A549 (cell line): ENCODE results near the gene FMNL2. TPM values are rescaled to one million over a fixed set of nuclear protein-coding genes. Genes with fewer than 3 reads are reported as not detected.

Experiments used
- ATAC-seq, 2 experiments: fragments of 200-7000 bp in 1 of 2; fragments of >200 bp in 1 of 2; cut with Nextera tagmentation in 1 of 2; cut with Tn5 transposase in 1 of 2; 3 replicates each; pipeline versions ENCODE4 v1.8.0 to v1.9.1; 2018 to 2020; ENCODE audit warnings: mild to moderate bottlenecking in 1 of 2, moderate library complexity in 1 of 2
- CTCF ChIA-PET: fragments of 300-600 bp; sonication (Branson Sonifier 250); formaldehyde crosslinking; extraction: SDS; loops from one replicate; lab custom pipeline; 2021; ENCODE audit warnings: antibody characterized with exemption, inconsistent platforms; lab: Yijun Ruan, JAX
- POLR2A ChIA-PET: fragments of 350-600 bp; formaldehyde crosslinking; extraction: SDS; loops from one replicate; lab custom pipeline; 2021; ENCODE audit warnings: antibody characterized with exemption, inconsistent platforms; lab: Yijun Ruan, JAX
- DNase-seq, 2 experiments: peaks; one replicate each; pipeline versions ENCODE4 v3.0.0 to v3.0.0-alpha.2; 2011 to 2016; ENCODE audit warnings: low read depth in 1 of 2, low spot score in 1 of 2
- FAIRE-seq: peaks from 2 replicates; lab custom pipeline; 2011; peaks lifted over from hg19 to GRCh38; lab: Jason Lieb, UNC
- H3K27ac ChIP-seq, 2 experiments: fragments of >200 bp; sonication (Bioruptor Twin); formaldehyde crosslinking; 3 replicates each; pipeline ENCODE4 v1.5.1; 2016 to 2017
- H3K4me1 ChIP-seq: fragments of >200 bp; sonication (Bioruptor Twin); formaldehyde crosslinking; 3 replicates; pipeline ENCODE4 v1.6.1; 2016
- H3K4me2 ChIP-seq: fragments of >200 bp; sonication (Bioruptor Twin); formaldehyde crosslinking; 3 replicates; pipeline ENCODE4 v1.6.1; 2016
- H3K4me3 ChIP-seq: fragments of >200 bp; sonication (Bioruptor Twin); formaldehyde crosslinking; 3 replicates; pipeline ENCODE4 v1.5.1; 2016
- H3K9me3 ChIP-seq: fragments of >200 bp; sonication (Bioruptor Twin); formaldehyde crosslinking; 3 replicates; pipeline ENCODE4 v1.6.1; 2016
- ATOH8 ChIP-seq: fragments of 250-450 bp; sonication (Bioruptor Pico); IDR thresholded peaks from 2 replicates; pipeline ENCODE4 v1.5.0; 2020; ENCODE audit warnings: low read depth, mild to moderate bottlenecking, moderate library complexity
- CBX8 ChIP-seq: fragments of 200-600 bp; sonication (generic); IDR thresholded peaks from 2 replicates; pipeline ENCODE4 v1.6.1; 2016
- CEBPB ChIP-seq, 2 experiments: fragments of >200 bp in 1 of 2; sonication (Bioruptor Twin) in 1 of 2; formaldehyde crosslinking in 1 of 2; IDR thresholded peaks; 2 replicates each; pipeline ENCODE4 v1.6.1; 2012 to 2016
- CTCF ChIP-seq: fragments of >200 bp; sonication (Bioruptor Twin); formaldehyde crosslinking; IDR thresholded peaks from 3 replicates; pipeline ENCODE4 v1.5.1; 2016
- ELK1 ChIP-seq: fragments of 150-350 bp; IDR thresholded peaks from 2 replicates; pipeline ENCODE4 v1.6.1; 2014; ENCODE audit warnings: low read depth, mild to moderate bottlenecking, low read length
- EP300 ChIP-seq, 2 experiments: fragments of >200 bp; sonication (Bioruptor Twin); formaldehyde crosslinking; IDR thresholded peaks; 2 replicates in 1 of 2; 3 replicates in 1 of 2; pipeline ENCODE4 v1.6.1; 2016 to 2017
- FOSL2 ChIP-seq, 2 experiments: fragments of 450-650 bp in 1 of 2; fragments of >200 bp in 1 of 2; sonication (Bioruptor Twin) in 1 of 2; formaldehyde crosslinking; IDR thresholded peaks; 2 replicates each; pipeline versions ENCODE4 v1.5.0 to v1.6.1; 2016 to 2020; ENCODE audit warnings: mild to moderate bottlenecking in 1 of 2, moderate library complexity in 1 of 2
- FOXS1 ChIP-seq: fragments of 250-450 bp; sonication (Bioruptor Pico); IDR thresholded peaks from 2 replicates; pipeline ENCODE4 v1.5.0; 2020; ENCODE audit warnings: mild to moderate bottlenecking, moderate library complexity
- GATA3 ChIP-seq: IDR thresholded peaks from 2 replicates; pipeline ENCODE4 v1.6.1; 2012; ENCODE audit warnings: borderline replicate concordance
- HES2 ChIP-seq: fragments of >200 bp; sonication (Bioruptor Twin); formaldehyde crosslinking; IDR thresholded peaks from 2 replicates; pipeline ENCODE4 v1.6.1; 2016
- HOXA7 ChIP-seq: fragments of 250-450 bp; sonication (Bioruptor Pico); IDR thresholded peaks from 2 replicates; pipeline ENCODE4 v1.5.0; 2020; ENCODE audit warnings: mild to moderate bottlenecking, moderate library complexity
- JUN ChIP-seq, 2 experiments: fragments of >200 bp; sonication (Bioruptor Twin); formaldehyde crosslinking; IDR thresholded peaks; 2 replicates in 1 of 2; 3 replicates in 1 of 2; pipeline ENCODE4 v1.6.1; 2016 to 2017
- JUNB ChIP-seq: fragments of >200 bp; sonication (Bioruptor Twin); formaldehyde crosslinking; IDR thresholded peaks from 2 replicates; pipeline ENCODE4 v1.6.1; 2016
- KDM1A ChIP-seq: fragments of 200-600 bp; sonication (generic); IDR thresholded peaks from 2 replicates; pipeline ENCODE4 v1.6.1; 2016; ENCODE audit warnings: low read depth, mild to moderate bottlenecking
- KDM5A ChIP-seq: fragments of 200-600 bp; sonication (generic); IDR thresholded peaks from 2 replicates; pipeline ENCODE4 v1.6.1; 2016; ENCODE audit warnings: antibody characterized with exemption, mild to moderate bottlenecking
- MYC ChIP-seq: IDR thresholded peaks from 2 replicates; pipeline ENCODE4 v1.6.1; 2012; ENCODE audit warnings: mild to moderate bottlenecking, inconsistent platforms, low read length, improper control_type of control experiment, borderline replicate concordance
- RAD21 ChIP-seq, 2 experiments: fragments of >200 bp in 1 of 2; sonication (Bioruptor Twin) in 1 of 2; formaldehyde crosslinking in 1 of 2; IDR thresholded peaks in 1 of 2; conservative IDR thresholded peaks in 1 of 2; 2 replicates in 1 of 2; 3 replicates in 1 of 2; pipeline ENCODE4 v1.6.1; 2012 to 2018; ENCODE audit warnings: inconsistent platforms in 1 of 2
- RARB ChIP-seq: fragments of 250-450 bp; sonication (Bioruptor Pico); IDR thresholded peaks from 2 replicates; pipeline ENCODE4 v1.8.0; 2021; ENCODE audit warnings: mild to moderate bottlenecking, moderate library complexity
- RFX5 ChIP-seq: fragments of 450-650 bp; IDR thresholded peaks from 2 replicates; pipeline ENCODE4 v1.7.1; 2014; ENCODE audit warnings: antibody characterized with exemption, mild to moderate bottlenecking, moderate library complexity
- WGBS: methylation state at CpG from one replicate; pipeline ENCODE4 v1.1.6; 2017; ENCODE audit errors: missing lambda C conversion rate; 5-methylcytosine and 5-hydroxymethylcytosine counted together
- polyA plus RNA-seq, 4 experiments: library from polyadenylated mRNA; depleted of rRNA in 3 of 4; stranded (reverse); fragments of >200 nt; fragmentation: RNase III in 1 of 4; extraction: RNeasy Plus Mini Kit Qiagen cat#74134 plus additional on column Dnase treatment in 1 of 4; gene quantifications; 2 replicates in 3 of 4; 3 replicates in 1 of 4; pipeline ENCODE4 v1.2.3, GENCODE V29; 2011 to 2017

The FMNL2 gene
- polyA plus RNA-seq, 2 of the 4 experiments (the other 2 are of a cell fraction) = 27.9 to 36.5 TPM

GRCh38 chr2:152486737-152487400 is 151.9 kb downstream of the FMNL2 start:
- FAIRE-seq (no peak), DNase-seq (no peak), ATAC-seq (no peak)
- POLR2A ChIA-PET = interaction anchor here (0.8 kb wide), 1 partner anchor 152 kb away, joined by 4 read pairs; the partner anchor contains the start of gene FMNL2
- Histone ChIP-seq H3K9me3 (no peaks in the 10 kb centered on the region), H3K4me3 (peak overlapping the region; percentile 10; the same call in 1 of the 3 replicates), H3K4me2 (peak overlapping the region; percentile 88), H3K4me1 (peaks cover 59% of the 10 kb centered on the region), H3K27ac (peak overlapping the region; percentile 76 to 79)
- CTCF ChIA-PET = no interaction called here
- WGBS = 75% methylated on average over 3 of the region's 3 CpGs
- TF ChIP-seq CEBPB (IDR thresholded peaks at IDR 0.05) (peak in 1 of 2 experiments; percentile 55; a peak in 2 of 4 replicates), CBX8 (no peak)

GRCh38 chr2:152488075-152488474 is 153.1 kb downstream of the FMNL2 start:
- POLR2A ChIA-PET = no interaction called here
- DNase-seq (no peak), FAIRE-seq (no peak), ATAC-seq (no peak)
- peaks cover 50% of the 10 kb centered on the region for H3K4me1 ChIP-seq
- CTCF ChIA-PET = interaction anchor here (1.4 kb wide), 1 partner anchor 34 kb away, joined by 4 read pairs; no protein-coding TSS in a partner anchor
- no peak overlapping the region for H3K4me2 ChIP-seq
- TF ChIP-seq FOSL2 (IDR thresholded peaks at IDR 0.05) = no peak
- no peak for TF ChIP-seq FOSL2 (CRISPR knock-in tag; IDR thresholded peaks at IDR 0.05)
- no peak for TF ChIP-seq RARB (CRISPR knock-in tag)
- TF ChIP-seq HOXA7 (CRISPR knock-in tag) = no peak
- TF ChIP-seq ATOH8 = no peak
- no peak for TF ChIP-seq CTCF
- TF ChIP-seq RFX5 = no peak
- no peak for TF ChIP-seq RAD21 (conservative IDR thresholded peaks at IDR 0.05 in 1 of 2, IDR thresholded peaks at IDR 0.05 in 1 of 2)
- TF ChIP-seq GATA3 = no peak
- TF ChIP-seq EP300 (IDR thresholded peaks at IDR 0.05) = no peak
- no peak for TF ChIP-seq JUNB
- TF ChIP-seq MYC = no peak
- TF ChIP-seq FOXS1 = no peak
- no peak for TF ChIP-seq KDM5A
- no peaks in the 10 kb centered on the region for H3K9me3 ChIP-seq
- H3K27ac ChIP-seq = peak overlapping the region in 1 of 2 experiments; percentile 54; a peak in 2 of 6 replicates
- 76% methylated on average over 2 of the region's 2 CpGs for WGBS
- H3K4me3 ChIP-seq = no peak overlapping the region

GRCh38 chr2:152489364-152489763 is 154.4 kb downstream of the FMNL2 start:
- POLR2A ChIA-PET = no interaction called here
- H3K4me3 ChIP-seq = no peak overlapping the region
- no peak for DNase-seq
- CTCF ChIA-PET = interaction anchor here (0.9 kb wide), 1 partner anchor 9 kb away, joined by 3 read pairs; no protein-coding TSS in a partner anchor
- H3K27ac ChIP-seq = peak overlapping the region in 1 of 2 experiments; percentile 44; a peak in 2 of 6 replicates
- H3K4me2 ChIP-seq = no peak overlapping the region
- no peak for TF ChIP-seq ELK1
- TF ChIP-seq RAD21 (conservative IDR thresholded peaks at IDR 0.05 in 1 of 2, IDR thresholded peaks at IDR 0.05 in 1 of 2) = no peak
- no peak for TF ChIP-seq JUN (IDR thresholded peaks at IDR 0.05)
- TF ChIP-seq ATOH8 = no peak
- TF ChIP-seq KDM1A = no peak
- TF ChIP-seq HES2 = no peak
- 69% methylated on average over 2 of the region's 2 CpGs for WGBS
- H3K9me3 ChIP-seq = no peaks in the 10 kb centered on the region
- ATAC-seq = no peak
- H3K4me1 ChIP-seq = peaks cover 52% of the 10 kb centered on the region
- FAIRE-seq = no peak
